Body of pancreas (tissue), 4 donors: ENCODE results near the gene SLC29A2. TPM values are rescaled to one million over a fixed set of nuclear protein-coding genes. Genes with fewer than 3 reads are reported as not detected.

Experiments used
- ATAC-seq: fragments of 150-250 bp; one replicate; pipeline ENCODE4 v1.9.1; 2016
- DNase-seq, 4 donors: peaks; one replicate each; pipeline ENCODE4 v3.0.0-alpha.2; 2019
- H3K27ac ChIP-seq, 4 donors: fragments of 200-600 bp; sonication (generic); 1 replicate in 3 of 4; 2 replicates in 1 of 4; pipeline versions ENCODE4 v1.5.1 to v1.6.1; 2016 to 2019; ENCODE audit warnings: mild to moderate bottlenecking in 1 of 4, mixed read lengths in 1 of 4, moderate library complexity in 1 of 4
- H3K27me3 ChIP-seq, 2 donors: fragments of 200-600 bp; sonication (generic); one replicate each; pipeline ENCODE4 v1.6.0; 2016; ENCODE audit warnings: mild to moderate bottlenecking in 1 of 2
- H3K36me3 ChIP-seq, 2 donors: fragments of 200-600 bp; sonication (generic); replicated peaks in 1 of 2; 2 replicates each; pipeline ENCODE4 v1.5.1; 2016; ENCODE audit warnings: low read depth in 2 of 2; ENCODE audit not compliant: insufficient read depth in 1 of 2
- H3K4me1 ChIP-seq: fragments of 200-600 bp; sonication (generic); one replicate; pipeline ENCODE4 v1.6.0; 2016
- H3K4me3 ChIP-seq, 2 donors: fragments of 200-600 bp; sonication (generic); 1 replicate in 1 of 2; 2 replicates in 1 of 2; pipeline ENCODE4 v1.5.1; 2016 to 2019
- H3K9me3 ChIP-seq, 3 donors: fragments of 200-600 bp; sonication (generic); 1 replicate in 2 of 3; 2 replicates in 1 of 3; pipeline ENCODE4 v1.5.1; 2016
- CTCF ChIP-seq, 7 experiments: fragments of 450-650 bp in 4 of 7; fragments of 200-600 bp in 3 of 7; sonication (generic) in 3 of 7; IDR thresholded peaks; one replicate each; pipeline ENCODE4 v1.5.1; 2016 to 2019; ENCODE audit warnings: antibody characterized with exemption in 7 of 7
- POLR2A ChIP-seq, 3 donors: fragments of 450-650 bp; IDR thresholded peaks; one replicate each; pipeline ENCODE4 v1.6.1; 2016; ENCODE audit warnings: antibody characterized with exemption in 3 of 3, mild to moderate bottlenecking in 2 of 3
- WGBS, 2 donors: methylation state at CpG; one replicate each; pipeline ENCODE4 v1.1.5; 2017; 5-methylcytosine and 5-hydroxymethylcytosine counted together
- intact Hi-C: fragments of 100-400 bp; cut with DNase I; formaldehyde crosslinking; loops from one replicate; pipeline ENCODE4 v1.15.1; 2023
- total RNA-seq, 2 donors: library from RNA; depleted of rRNA; stranded (reverse); fragments of >200 nt; gene quantifications; one replicate each; pipeline ENCODE4 v1.1.0, GENCODE V29; 2016

SLC29A2 gene
- total RNA-seq, 2 donors from 2014 or later = 5.4 to 14.2 TPM

- Histone ChIP-seq H3K36me3 (no peaks in the 10 kb centered on the region), H3K4me3 (no peak overlapping the region), H3K9me3 (no peaks in the 10 kb centered on the region), H3K27ac (no peak overlapping the region), H3K27me3 (no peaks in the 10 kb centered on the region), H3K4me1 (peaks cover 34% of the 10 kb centered on the region)
- ATAC-seq = no peak
- DNase-seq = no peak
- no peak for TF ChIP-seq POLR2A (IDR thresholded peaks at IDR 0.05)
- no peak for TF ChIP-seq CTCF (IDR thresholded peaks at IDR 0.05)
- 79 to 88% methylated on average over 8 to 25 of the region's 25 CpGs for WGBS, 2 donors
- intact Hi-C loops = no loop called here
Measured at GRCh38 chr11:66369073-66369894, 2.3 kb downstream of the SLC29A2 start.

GRCh38 chr11:66368484-66368883, 3.1 kb downstream of the SLC29A2 start:
- Histone ChIP-seq H3K36me3 (no peaks in the 10 kb centered on the region), H3K9me3 (no peaks in the 10 kb centered on the region), H3K27ac (no peak overlapping the region), H3K4me3 (no peak overlapping the region), H3K27me3 (no peaks in the 10 kb centered on the region), H3K4me1 (peaks cover 34% of the 10 kb centered on the region)
- intact Hi-C loops = no loop called here
- TF ChIP-seq CTCF (IDR thresholded peaks at IDR 0.05) = no peak
- no peak for TF ChIP-seq POLR2A (IDR thresholded peaks at IDR 0.05)
- DNase-seq (no peak), ATAC-seq (no peak)
- 70 to 88% methylated on average over 3 to 6 of the region's 6 CpGs for WGBS, 2 donors

GRCh38 chr11:66367561-66368312, 3.8 kb downstream of the SLC29A2 start:
- TF ChIP-seq CTCF (IDR thresholded peaks at IDR 0.05) (no peak), POLR2A (IDR thresholded peaks at IDR 0.05) (no peak)
- intact Hi-C loops = no loop called here
- Histone ChIP-seq H3K27ac (no peak overlapping the region), H3K4me1 (peaks cover 28% of the 10 kb centered on the region), H3K4me3 (no peak overlapping the region), H3K9me3 (no peaks in the 10 kb centered on the region), H3K27me3 (no peaks in the 10 kb centered on the region), H3K36me3 (no peaks in the 10 kb centered on the region)
- 89 to 92% methylated on average over 12 to 14 of the region's 15 CpGs for WGBS, 2 donors
- DNase-seq = no peak
- no peak for ATAC-seq

- Histone ChIP-seq H3K27me3 (no peaks in the 10 kb centered on the region), H3K4me3 (no peak overlapping the region)
Measured at GRCh38 chr11:66366844-66367477, 4.6 kb downstream of the SLC29A2 start.

More at GRCh38 chr11:66366844-66367477, 4.6 kb downstream of the SLC29A2 start:
- no peak for TF ChIP-seq POLR2A (IDR thresholded peaks at IDR 0.05)
- no peak for TF ChIP-seq CTCF (IDR thresholded peaks at IDR 0.05)
- intact Hi-C loops = no loop called here
- ATAC-seq = no peak
- Histone ChIP-seq H3K4me1 (peaks cover 21% of the 10 kb centered on the region), H3K9me3 (no peaks in the 10 kb centered on the region), H3K27ac (no peak overlapping the region), H3K36me3 (no peaks in the 10 kb centered on the region)
- WGBS, 2 donors = 96 to 97% methylated on average over 7 to 8 of the region's 8 CpGs
- DNase-seq = no peak
